ENCODE results near the gene CPLANE1. TPM values are rescaled to one million over a fixed set of nuclear protein-coding genes. Genes with fewer than 3 reads are reported as not detected.

The CPLANE1 gene
- total RNA-seq, 4 donors from 2014 or later, result 17.0 to 24.5 (median 19.1) TPM

DNA sequence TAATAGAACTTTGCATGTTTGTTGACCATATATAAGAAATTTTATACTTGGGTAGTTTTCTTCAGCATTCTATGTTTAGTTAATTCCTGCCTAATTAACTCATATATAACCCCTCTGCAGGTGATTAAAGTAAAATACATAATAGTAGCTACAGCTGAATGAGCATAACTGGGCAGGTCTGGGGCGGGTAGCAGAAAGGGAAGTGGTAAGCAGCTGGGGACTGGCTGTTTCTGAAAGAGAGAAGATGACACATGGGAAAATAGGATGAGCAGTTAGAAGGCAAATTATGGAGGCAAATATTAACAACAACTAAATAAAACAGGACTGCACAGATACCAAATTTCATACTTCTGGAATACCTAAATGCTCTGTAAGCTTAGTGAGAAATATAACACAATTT is 128.1 kb downstream of the CPLANE1 start:
- 93% methylated on average over 1 of the region's 1 CpG for WGBS
- DNase-seq (ENCODE audit: extremely low spot score), result no peak
- no peaks in the 10 kb centered on the region for H3K9me3 ChIP-seq
- peaks cover 10 to 90% (median 55%) of the 10 kb centered on the region in 4 donors for H3K36me3 ChIP-seq
- H3K4me3 ChIP-seq, result no peak overlapping the region
- no peaks in the 10 kb centered on the region for H3K27me3 ChIP-seq
- intact Hi-C loops (cut with DNase I), result no loop called here
- TF ChIP-seq POLR2AphosphoS5 (IDR thresholded peaks at IDR 0.05) (no peak), EP300 (IDR thresholded peaks at IDR 0.05) (no peak), POLR2A (IDR thresholded peaks at IDR 0.05; ENCODE audit: low read depth) (no peak)
- TF ChIP-seq, protein P1, sequence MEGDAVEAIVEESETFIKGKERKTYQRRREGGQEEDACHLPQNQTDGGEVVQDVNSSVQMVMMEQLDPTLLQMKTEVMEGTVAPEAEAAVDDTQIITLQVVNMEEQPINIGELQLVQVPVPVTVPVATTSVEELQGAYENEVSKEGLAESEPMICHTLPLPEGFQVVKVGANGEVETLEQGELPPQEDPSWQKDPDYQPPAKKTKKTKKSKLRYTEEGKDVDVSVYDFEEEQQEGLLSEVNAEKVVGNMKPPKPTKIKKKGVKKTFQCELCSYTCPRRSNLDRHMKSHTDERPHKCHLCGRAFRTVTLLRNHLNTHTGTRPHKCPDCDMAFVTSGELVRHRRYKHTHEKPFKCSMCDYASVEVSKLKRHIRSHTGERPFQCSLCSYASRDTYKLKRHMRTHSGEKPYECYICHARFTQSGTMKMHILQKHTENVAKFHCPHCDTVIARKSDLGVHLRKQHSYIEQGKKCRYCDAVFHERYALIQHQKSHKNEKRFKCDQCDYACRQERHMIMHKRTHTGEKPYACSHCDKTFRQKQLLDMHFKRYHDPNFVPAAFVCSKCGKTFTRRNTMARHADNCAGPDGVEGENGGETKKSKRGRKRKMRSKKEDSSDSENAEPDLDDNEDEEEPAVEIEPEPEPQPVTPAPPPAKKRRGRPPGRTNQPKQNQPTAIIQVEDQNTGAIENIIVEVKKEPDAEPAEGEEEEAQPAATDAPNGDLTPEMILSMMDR (IDR thresholded peaks at IDR 0.05), result no peak
- H3K27ac ChIP-seq (replicated peaks in 1 of 4), result no peak overlapping the region
- no peaks in the 10 kb centered on the region for H3K4me1 ChIP-seq

GRCh38 chr5:37120270-37120669 is 128.9 kb downstream of the CPLANE1 start:
- intact Hi-C loops (cut with DNase I), result no loop called here
- WGBS, result 96% methylated on average over 5 of the region's 5 CpGs
- H3K9me3 ChIP-seq, result no peaks in the 10 kb centered on the region

DNA sequence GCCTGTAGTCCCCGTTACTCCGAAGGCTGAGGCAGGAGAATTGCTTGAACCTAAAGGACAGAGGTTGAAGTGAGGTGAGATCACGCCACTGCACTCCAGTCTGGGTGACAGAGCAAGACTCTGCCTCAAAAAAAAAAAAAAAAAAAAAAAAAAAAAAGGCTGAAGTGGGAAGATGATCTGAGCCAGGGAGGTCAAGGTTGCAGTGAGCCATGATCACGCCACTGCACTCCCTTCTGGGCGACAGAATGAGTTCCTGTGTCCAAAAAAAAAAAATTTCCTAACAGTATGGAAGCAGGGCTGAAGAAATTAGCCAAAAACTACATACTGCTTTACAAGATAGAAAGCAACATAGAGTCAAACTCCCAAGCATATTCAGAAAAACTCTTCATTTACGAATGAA is 132.8 kb downstream of the CPLANE1 start:
- intact Hi-C loops (cut with DNase I), result no loop called here
- no peak overlapping the region for H3K27ac ChIP-seq (replicated peaks in 1 of 4)
- no peak for DNase-seq (ENCODE audit: extremely low spot score)
- peaks cover 33 to 93% (median 73%) of the 10 kb centered on the region in 4 donors for H3K36me3 ChIP-seq
- H3K4me3 ChIP-seq, result no peak overlapping the region
- TF ChIP-seq POLR2AphosphoS5 (IDR thresholded peaks at IDR 0.05) (no peak), POLR2A (IDR thresholded peaks at IDR 0.05; ENCODE audit: low read depth) (no peak), EP300 (IDR thresholded peaks at IDR 0.05) (no peak)
- TF ChIP-seq, protein P1 (IDR thresholded peaks at IDR 0.05), result no peak
- no peaks in the 10 kb centered on the region for H3K9me3 ChIP-seq
- no peaks in the 10 kb centered on the region for H3K27me3 ChIP-seq
- no peaks in the 10 kb centered on the region for H3K4me1 ChIP-seq
- WGBS, result 94% methylated on average over 6 of the region's 6 CpGs

More at GRCh38 chr5:37120270-37120669, 128.9 kb downstream of the CPLANE1 start:
- H3K36me3 ChIP-seq, result peaks cover 13 to 90% (median 56%) of the 10 kb centered on the region in 4 donors
- H3K27ac ChIP-seq (replicated peaks in 1 of 4), result no peak overlapping the region
- H3K4me3 ChIP-seq, result no peak overlapping the region
- TF ChIP-seq POLR2A (IDR thresholded peaks at IDR 0.05; ENCODE audit: low read depth) (no peak), EP300 (IDR thresholded peaks at IDR 0.05) (no peak), POLR2AphosphoS5 (IDR thresholded peaks at IDR 0.05) (no peak)
- TF ChIP-seq, protein P1 (IDR thresholded peaks at IDR 0.05), result no peak
- H3K27me3 ChIP-seq, result no peaks in the 10 kb centered on the region
- no peak for DNase-seq (ENCODE audit: extremely low spot score)
- H3K4me1 ChIP-seq, result no peaks in the 10 kb centered on the region

DNA sequence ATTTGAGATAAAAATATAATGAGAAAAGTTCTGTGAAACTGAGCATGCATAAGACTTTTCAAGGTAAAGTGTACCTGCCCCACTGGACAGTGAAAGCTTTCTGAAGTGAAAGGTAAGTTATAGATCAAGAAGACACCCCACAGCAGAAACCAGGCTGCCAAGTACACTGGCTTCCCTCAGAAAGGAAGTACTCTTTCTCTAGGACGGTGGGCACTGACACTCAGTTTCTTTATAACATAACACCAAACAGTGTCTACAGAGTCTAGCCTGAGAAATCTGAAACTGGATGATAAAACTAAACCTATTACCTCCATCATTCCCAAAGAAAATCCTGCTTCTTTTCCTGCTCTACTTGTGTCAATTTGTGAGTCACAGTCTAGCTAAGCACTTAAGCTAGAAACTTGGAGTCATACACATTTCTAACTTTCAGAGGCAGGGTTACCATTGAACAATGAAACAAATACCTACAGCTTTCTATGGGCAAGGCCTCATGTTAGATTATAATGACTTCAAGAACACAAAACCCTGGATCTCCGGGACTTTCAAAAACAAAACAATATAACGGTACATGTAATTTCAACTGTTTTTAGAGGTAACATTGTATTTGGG is 136.7 kb downstream of the CPLANE1 start:
- Histone ChIP-seq H3K36me3 (peaks cover 36 to 92% (median 58%) of the 10 kb centered on the region in 4 donors), H3K9me3 (no peaks in the 10 kb centered on the region), H3K27me3 (no peaks in the 10 kb centered on the region), H3K27ac (replicated peaks in 1 of 4) (no peak overlapping the region), H3K4me3 (no peak overlapping the region), H3K4me1 (no peaks in the 10 kb centered on the region)
- 85% methylated on average over 3 of the region's 3 CpGs for WGBS
- DNase-seq (ENCODE audit: extremely low spot score), result no peak
- intact Hi-C loops (cut with DNase I), result no loop called here
- TF ChIP-seq POLR2A (IDR thresholded peaks at IDR 0.05; ENCODE audit: low read depth) (no peak), POLR2AphosphoS5 (IDR thresholded peaks at IDR 0.05) (no peak), EP300 (IDR thresholded peaks at IDR 0.05) (no peak)
- TF ChIP-seq, protein P1 (IDR thresholded peaks at IDR 0.05), result no peak
